ENCODE data around the gene SCGB1D4.
"Not testable (repeated sequence)": the region's sequence is repeated elsewhere in the genome, so short reads cannot be mapped to it uniquely, and the experiment has no call there.

Gene SCGB1D4

GRCh38 chr11:62298975-62299374, at the start of gene SCGB1D4:
SCGB1D4 (minus strand) TSS chr11:62299075; CDS start chr11:62299010, 65 bp downstream.
- DNase-seq (ENCODE audit: low spot score): no peak

- DNase-seq (ENCODE audit: low spot score): no peak
Measured at GRCh38 chr11:62345861-62346260, 47.0 kb upstream of the SCGB1D4 start.

GRCh38 chr11:62344210-62344609, 45.3 kb upstream of the SCGB1D4 start:
- DNase-seq (ENCODE audit: low spot score): no peak

GRCh38 chr11:62343646-62344190, 44.8 kb upstream of the SCGB1D4 start:
- not testable (repeated sequence) for DNase-seq (ENCODE audit: low spot score)

- no peak for DNase-seq (ENCODE audit: low spot score)
Measured at GRCh38 chr11:62341588-62341987, 42.7 kb upstream of the SCGB1D4 start.

GRCh38 chr11:62340269-62340901, 41.5 kb upstream of the SCGB1D4 start:
- DNase-seq (ENCODE audit: low spot score): peak; percentile 25

- no peak for DNase-seq (ENCODE audit: low spot score)
Measured at GRCh38 chr11:62338218-62338617, 39.3 kb upstream of the SCGB1D4 start.

- peak; percentile 64 for DNase-seq (ENCODE audit: low spot score)
Measured at GRCh38 chr11:62337303-62338181, 38.7 kb upstream of the SCGB1D4 start, which contains the start of gene ASRGL1. ASRGL1 (plus strand) TSS chr11:62337448; CDS start chr11:62337978, 530 bp downstream.

GRCh38 chr11:62336949-62337302, 38.1 kb upstream of the SCGB1D4 start:
- DNase-seq (ENCODE audit: low spot score): not testable (repeated sequence)

GRCh38 chr11:62333768-62334167, 34.9 kb upstream of the SCGB1D4 start:
- no peak for DNase-seq (ENCODE audit: low spot score)

GRCh38 chr11:62331264-62331663, 32.4 kb upstream of the SCGB1D4 start:
- not testable (repeated sequence) for DNase-seq (ENCODE audit: low spot score)

- not testable (repeated sequence) for DNase-seq (ENCODE audit: low spot score)
Measured at GRCh38 chr11:62327541-62327940, 28.7 kb upstream of the SCGB1D4 start.

GRCh38 chr11:62326719-62327118, 27.8 kb upstream of the SCGB1D4 start:
- not testable (repeated sequence) for DNase-seq (ENCODE audit: low spot score)

GRCh38 chr11:62325781-62326180, 26.9 kb upstream of the SCGB1D4 start:
- not testable (repeated sequence) for DNase-seq (ENCODE audit: low spot score)

- peak; percentile 21 for DNase-seq (ENCODE audit: low spot score)
Measured at GRCh38 chr11:62324731-62325556, 26.1 kb upstream of the SCGB1D4 start.

GRCh38 chr11:62322524-62322923, 23.6 kb upstream of the SCGB1D4 start:
- no peak for DNase-seq (ENCODE audit: low spot score)

- DNase-seq (ENCODE audit: low spot score): no peak
Measured at GRCh38 chr11:62315431-62315830, 16.6 kb upstream of the SCGB1D4 start.

GRCh38 chr11:62309991-62310390, 11.1 kb upstream of the SCGB1D4 start:
- no peak for DNase-seq (ENCODE audit: low spot score)

- DNase-seq (ENCODE audit: low spot score): no peak
Measured at GRCh38 chr11:62307950-62308349, 9.1 kb upstream of the SCGB1D4 start.

GRCh38 chr11:62306227-62306626, 7.4 kb upstream of the SCGB1D4 start:
- no peak for DNase-seq (ENCODE audit: low spot score)

- no peak for DNase-seq (ENCODE audit: low spot score)
Measured at GRCh38 chr11:62295504-62295903, 3.4 kb downstream of the SCGB1D4 start.

GRCh38 chr11:62280452-62280851, 18.4 kb downstream of the SCGB1D4 start:
- no peak for DNase-seq (ENCODE audit: low spot score)

All from hematopoietic multipotent progenitor cell treated with erythropoietin and hydrocortisone succinate and interleukin-3 and kit ligand, for 15 days (in vitro differentiated cells).